GM19043 (cell line): ENCODE data around the gene ZNF668.

Experiments
- ATAC-seq: cut with Tn5 transposase; IDR thresholded peaks from one replicate; pipeline ENCODE4 v1.9.1; 2021; ENCODE audit warnings: low read depth; ENCODE audit not compliant: unreplicated experiment

ZNF668 gene

GRCh38 chr16:31082368-31083045 lies 8.5 kb upstream of the ZNF668 start:
- no peak for ATAC-seq

- ATAC-seq: no peak
Observed at GRCh38 chr16:31081428-31082351, 7.7 kb upstream of the ZNF668 start.

GRCh38 chr16:31080756-31081419 lies 6.8 kb upstream of the ZNF668 start:
- no peak for ATAC-seq

GRCh38 chr16:31080035-31080629 lies 6.1 kb upstream of the ZNF668 start:
- ATAC-seq: no peak

GRCh38 chr16:31079342-31079944 lies 5.4 kb upstream of the ZNF668 start:
- no peak for ATAC-seq

GRCh38 chr16:31078597-31079341 lies 4.7 kb upstream of the ZNF668 start:
- no peak for ATAC-seq

- no peak for ATAC-seq
Observed at GRCh38 chr16:31077592-31078396, 3.8 kb upstream of the ZNF668 start.

- ATAC-seq: no peak
Observed at GRCh38 chr16:31077024-31077423, 3.0 kb upstream of the ZNF668 start.

GRCh38 chr16:31076319-31076718 lies 2.3 kb upstream of the ZNF668 start:
- ATAC-seq: no peak

GRCh38 chr16:31074814-31075183 lies 759 bp upstream of the ZNF668 start:
- no peak for ATAC-seq

- peak; percentile 42 for ATAC-seq
Observed at GRCh38 chr16:31073142-31073969, 684 bp downstream of the ZNF668 start.

- no peak for ATAC-seq
Observed at GRCh38 chr16:31072540-31073141, 1.4 kb downstream of the ZNF668 start.

- no peak for ATAC-seq
Observed at GRCh38 chr16:31071861-31072260, 2.2 kb downstream of the ZNF668 start.

GRCh38 chr16:31067342-31067741 lies 6.7 kb downstream of the ZNF668 start:
- ATAC-seq: no peak

GRCh38 chr16:31064882-31065461 lies 9.1 kb downstream of the ZNF668 start:
- ATAC-seq: no peak

- no peak for ATAC-seq
Observed at GRCh38 chr16:31063843-31064611, 10.0 kb downstream of the ZNF668 start.

- no peak for ATAC-seq
Observed at GRCh38 chr16:31063495-31063842, 10.6 kb downstream of the ZNF668 start.
